CMK (cell line): ENCODE results near the gene TAF4B.
"Not testable (repeated sequence)": the region's sequence is repeated elsewhere in the genome, so short reads cannot be mapped to it uniquely, and the experiment has no call there.

ENCODE experiments used
- DNase-seq: peaks from one replicate; pipeline ENCODE4 v3.0.0-alpha.2; 2010; ENCODE audit warnings: low read depth

TAF4B gene

DNA sequence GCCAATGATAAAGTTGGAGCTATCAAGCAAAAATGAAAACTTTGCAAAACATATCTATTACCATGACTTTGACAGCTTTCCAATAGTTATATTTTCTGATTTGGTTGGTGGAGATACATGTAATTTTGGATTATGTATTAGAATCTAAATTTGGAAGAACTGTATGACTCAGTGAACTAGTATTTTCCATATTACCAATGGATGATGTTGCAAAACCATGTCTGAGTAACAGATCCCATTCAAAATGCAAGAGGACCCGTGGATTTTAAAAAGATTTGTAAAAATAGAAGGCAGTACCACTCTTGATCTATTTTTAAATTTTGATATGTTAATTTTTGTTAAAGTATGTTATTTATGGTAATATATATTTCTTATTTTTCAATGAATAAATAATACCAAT, 83.0 kb downstream of the TAF4B start:
- DNase-seq = no peak

DNA sequence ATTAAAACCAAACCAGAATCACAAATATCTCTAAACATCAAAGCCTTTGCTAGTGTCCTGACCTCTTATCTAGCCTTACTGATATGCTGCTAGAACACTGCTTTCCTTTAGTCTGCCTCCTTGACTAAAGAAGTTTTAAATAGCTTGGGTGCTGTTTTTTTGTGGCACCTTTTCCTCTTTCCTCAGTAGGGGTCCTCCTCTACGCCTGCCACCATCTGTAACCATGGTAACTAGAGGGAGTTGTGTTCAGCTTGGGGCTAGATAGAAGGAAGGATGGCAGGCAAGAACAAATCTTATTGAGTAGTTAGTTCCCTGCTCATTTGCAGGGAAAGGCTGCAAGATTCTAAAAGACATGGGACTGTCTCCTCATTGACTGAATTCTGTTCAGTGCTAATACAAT, 86.0 kb downstream of the TAF4B start:
- DNase-seq = no peak

DNA sequence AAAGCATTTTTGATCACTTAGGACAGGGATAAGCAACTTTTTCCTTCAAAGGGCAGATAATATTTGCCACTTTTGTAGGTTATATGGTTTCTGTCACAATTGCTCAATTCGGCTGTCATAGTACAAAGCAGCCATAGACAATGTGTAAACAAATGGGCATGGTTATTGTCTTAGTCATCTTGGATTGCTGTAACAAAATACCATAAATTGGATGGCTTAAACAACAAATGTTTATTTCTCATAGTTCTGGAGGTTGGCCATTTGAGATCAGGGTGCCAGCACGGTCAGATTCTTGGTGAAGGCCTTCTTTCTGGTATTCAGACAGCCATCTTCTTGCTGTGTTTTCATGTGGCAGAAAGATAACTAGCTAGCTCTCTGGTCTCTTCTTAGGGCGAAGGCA, 91.2 kb downstream of the TAF4B start:
- no peak for DNase-seq

- DNase-seq = no peak
Measured at GRCh38 chr18:26320686-26321085, 94.4 kb downstream of the TAF4B start.

GRCh38 chr18:26322890-26323653, 96.8 kb downstream of the TAF4B start:
- DNase-seq = no peak

GRCh38 chr18:26325771-26326170, 99.5 kb downstream of the TAF4B start:
- no peak for DNase-seq

DNA sequence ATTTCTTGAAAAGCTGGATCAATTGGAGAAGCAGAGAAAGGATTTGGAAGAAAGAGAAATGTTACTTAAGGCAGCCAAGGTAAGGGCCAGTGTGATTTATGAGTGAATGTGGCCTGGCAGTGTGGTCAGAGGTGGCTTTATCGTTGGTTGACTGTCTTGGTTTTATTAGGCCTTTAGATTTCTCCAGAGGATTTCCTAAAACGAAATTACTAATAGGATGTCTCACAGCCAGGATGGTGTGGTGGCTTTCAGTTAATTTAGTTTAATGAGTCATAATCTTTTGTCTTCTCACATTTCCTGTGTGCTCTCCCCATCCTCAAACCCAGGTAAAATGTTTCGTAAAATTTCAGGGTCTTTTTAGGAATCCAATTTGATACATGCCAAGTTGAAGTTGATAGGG, 100.8 kb downstream of the TAF4B start:
- DNase-seq = no peak

DNA sequence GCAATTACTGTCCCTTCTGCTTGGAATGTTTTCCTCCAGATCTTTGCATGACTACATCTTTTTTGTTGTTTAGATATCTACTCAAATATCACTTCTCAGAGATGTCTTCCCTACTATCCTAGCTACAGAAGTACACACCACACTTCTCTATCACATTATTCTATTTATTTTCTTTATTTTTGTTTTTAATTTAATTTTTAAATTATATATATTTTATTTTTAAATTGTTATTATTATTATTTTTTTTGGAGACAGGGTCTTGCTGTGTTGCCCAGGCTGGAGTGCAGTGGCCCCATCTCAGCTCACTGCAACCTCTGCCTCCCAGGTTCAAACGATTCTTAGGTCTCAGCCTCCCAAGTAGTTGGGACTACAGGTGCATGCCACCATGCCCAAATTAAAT, 106.7 kb downstream of the TAF4B start:
- DNase-seq = no peak

DNA sequence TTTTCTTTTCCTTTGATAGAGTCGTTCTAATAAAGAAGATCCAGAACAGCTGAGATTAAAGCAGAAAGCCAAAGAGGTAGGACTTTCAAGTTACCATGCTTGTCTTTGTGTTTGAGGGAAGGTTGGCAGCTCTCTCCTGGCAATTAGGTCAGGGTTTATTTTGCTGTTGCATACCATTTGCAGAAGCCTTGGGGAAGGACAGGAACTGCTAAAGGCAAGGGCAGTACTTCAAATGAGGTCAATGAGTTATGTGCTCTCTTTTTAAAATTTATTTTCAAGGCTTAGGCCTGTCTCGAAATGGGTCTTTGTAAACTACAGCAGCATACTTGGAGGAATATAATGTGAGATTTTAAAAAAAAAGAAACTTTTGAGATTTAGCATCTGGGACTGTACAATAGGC, 108.9 kb downstream of the TAF4B start:
- no peak for DNase-seq

DNA sequence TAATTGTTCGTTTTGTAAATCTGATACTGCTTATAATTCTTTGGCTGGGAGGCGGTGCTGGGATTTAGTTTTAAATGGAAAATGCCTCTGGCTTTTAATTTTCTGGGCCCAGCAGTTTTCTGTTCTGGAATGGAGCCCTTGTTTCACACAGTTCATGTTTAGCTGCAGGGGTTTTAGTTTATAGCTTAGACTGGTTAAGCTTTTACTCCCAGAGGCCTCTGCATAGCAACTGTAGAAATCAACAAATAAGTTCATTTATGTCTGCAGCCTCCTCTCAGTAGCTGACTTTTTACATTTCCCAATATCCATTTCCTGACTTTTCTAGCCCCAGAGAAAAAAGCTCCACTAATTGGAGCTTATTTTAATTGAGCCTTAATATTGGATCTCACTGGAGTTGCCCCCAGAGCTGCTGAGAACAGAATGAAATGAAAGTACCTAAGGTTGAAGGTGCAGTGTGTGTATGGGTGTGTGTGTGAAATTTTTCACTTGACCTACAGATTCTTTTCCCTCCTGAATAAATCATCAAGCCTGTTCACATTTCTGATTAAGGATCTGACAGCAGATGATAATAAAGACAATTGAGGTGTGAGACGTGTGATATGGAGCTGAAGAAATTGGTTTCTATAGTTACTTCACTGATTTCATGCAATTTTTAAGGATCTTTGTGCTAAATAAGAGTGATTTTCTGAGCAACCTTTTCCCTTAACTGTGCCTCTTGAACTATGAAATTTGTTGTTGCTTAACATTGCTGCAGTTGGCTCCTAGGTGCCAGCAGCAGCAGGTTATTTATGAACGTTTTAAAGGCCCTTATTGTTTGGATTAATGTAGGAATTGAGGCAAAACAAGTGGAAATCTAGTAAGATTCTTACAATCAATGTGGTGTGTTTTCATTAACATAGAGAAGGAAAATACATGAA, 109.6 kb downstream of the TAF4B start:
- no peak for DNase-seq

- DNase-seq = no peak
Measured at GRCh38 chr18:26336572-26336971, 110.3 kb downstream of the TAF4B start.

DNA sequence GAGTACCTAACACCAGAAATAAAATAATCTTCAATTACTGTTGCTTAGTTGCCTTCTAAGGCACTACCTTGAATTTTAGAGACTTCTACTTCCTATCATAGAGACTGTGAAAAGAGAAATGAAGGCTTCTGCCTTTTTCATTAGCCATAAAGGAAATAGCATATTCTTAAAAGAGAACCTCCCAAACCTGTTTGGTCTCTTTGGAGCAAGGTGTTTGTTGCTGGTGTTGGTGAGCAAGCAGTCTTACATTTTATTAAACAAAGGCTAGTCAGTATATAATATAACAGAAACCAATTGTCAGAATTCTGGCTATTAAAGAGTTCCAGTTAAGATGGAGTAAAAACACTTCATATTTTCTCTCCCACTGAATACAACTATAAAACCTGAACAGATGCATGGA, 116.4 kb downstream of the TAF4B start:
- no peak for DNase-seq

- no peak for DNase-seq
Measured at GRCh38 chr18:26350961-26351360, 124.7 kb downstream of the TAF4B start.

DNA sequence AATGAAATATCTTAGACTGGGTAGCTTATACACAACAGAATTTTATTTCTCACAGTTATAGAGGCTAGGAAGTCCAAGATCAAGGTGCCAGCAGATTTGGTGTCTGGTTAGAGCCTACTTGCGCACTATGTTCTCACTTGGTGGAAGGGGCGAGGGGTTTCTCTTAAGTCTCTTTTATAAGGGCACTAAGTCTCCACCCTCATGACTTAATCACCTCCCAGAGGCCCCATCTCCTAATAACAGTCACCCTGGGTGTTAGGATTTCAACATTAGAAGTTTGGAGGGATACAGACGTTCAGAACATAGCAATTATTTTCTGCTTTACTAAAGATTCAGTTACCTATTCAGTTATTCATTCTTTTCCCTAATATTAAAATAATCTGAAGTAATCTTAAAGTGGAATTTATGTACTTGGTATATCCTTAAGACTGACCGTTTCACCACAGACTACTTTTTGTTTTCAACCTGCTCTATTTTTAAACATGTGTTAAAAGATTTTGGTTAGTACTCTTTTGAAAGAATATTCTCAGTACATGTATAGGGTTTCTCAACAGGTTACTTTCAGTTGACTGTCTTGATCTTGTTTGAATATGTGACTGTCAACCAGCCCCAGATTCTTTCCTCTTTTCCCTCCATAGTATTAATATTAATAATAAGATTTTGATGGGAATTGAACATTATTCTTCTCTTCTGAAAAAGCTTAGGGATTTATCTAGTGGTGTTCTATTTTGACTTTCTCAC, 130.0 kb downstream of the TAF4B start:
- no peak for DNase-seq

DNA sequence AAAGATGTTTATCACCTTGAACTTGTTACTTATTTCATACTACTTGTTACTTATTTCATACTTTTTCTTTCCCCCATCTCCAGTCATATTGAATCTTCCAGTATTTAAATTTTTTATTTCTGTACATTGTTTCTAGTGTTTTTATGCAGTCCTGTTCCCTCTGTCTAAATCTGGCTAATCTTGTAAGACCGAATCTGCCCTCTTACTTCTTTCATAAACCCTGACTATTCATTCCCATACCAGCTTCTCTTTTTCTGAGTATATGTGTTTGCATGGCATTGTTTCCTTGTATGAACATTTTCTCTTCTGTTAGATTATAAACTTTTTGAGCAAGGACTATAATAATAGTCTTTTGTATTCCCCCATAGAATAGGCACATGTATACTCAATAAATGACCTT, 131.7 kb downstream of the TAF4B start:
- no peak for DNase-seq

GRCh38 chr18:26362021-26362420, 135.8 kb downstream of the TAF4B start:
- DNase-seq = no peak

GRCh38 chr18:26367425-26367824, 141.2 kb downstream of the TAF4B start:
- DNase-seq = no peak

GRCh38 chr18:26370037-26370436, 143.8 kb downstream of the TAF4B start:
- DNase-seq = no peak

- no peak for DNase-seq
Measured at GRCh38 chr18:26376105-26376504, 149.9 kb downstream of the TAF4B start.

GRCh38 chr18:26378701-26379100, 152.5 kb downstream of the TAF4B start:
- no peak for DNase-seq

- DNase-seq = not testable (repeated sequence)
Measured at GRCh38 chr18:26381555-26381954, 155.3 kb downstream of the TAF4B start.

DNA sequence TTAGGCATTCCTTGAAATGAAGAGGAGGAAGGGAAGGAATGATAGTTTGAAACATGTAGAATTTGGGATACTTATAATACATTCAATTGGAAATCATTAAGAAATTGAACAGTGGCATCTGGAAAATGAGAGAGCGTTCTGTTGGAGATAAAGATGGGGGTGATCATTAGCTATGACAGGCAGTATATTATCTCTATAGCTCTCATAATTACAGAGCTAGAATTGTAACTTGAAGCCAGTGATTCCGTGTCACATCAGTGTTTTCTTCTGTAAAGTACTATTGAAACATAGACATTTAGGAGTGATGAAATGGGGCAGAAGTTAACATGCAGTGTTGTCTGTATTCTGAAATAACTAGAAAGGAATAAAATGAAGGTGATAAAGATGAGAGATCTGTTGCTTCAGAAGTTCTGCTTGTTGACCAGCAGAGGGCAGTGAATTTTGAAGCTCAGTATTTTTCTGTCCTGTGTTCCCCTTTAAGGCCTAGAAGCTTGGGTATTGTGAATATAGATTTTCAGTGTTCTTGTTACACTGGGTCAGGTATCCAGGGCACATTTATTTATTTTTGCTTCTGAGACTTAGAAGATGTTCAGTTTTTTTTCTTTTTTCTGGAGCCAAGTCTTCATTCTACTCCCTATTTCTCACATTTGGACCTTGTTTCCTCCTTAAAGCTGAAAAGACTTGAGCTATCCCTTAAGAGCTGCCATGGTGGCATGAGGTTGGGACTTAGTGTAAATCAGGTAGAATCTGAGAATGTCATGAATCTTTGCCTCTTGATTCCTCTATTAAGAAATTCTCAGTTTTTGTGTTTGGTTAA, 157.4 kb downstream of the TAF4B start:
- peak; percentile 8 for DNase-seq
